ENCODE measurements around the gene SPATA6.
A peak's percentile ranks its signal among the peaks of the same experiment; 100 is the strongest.
"Not testable (repeated sequence)": the region's sequence is repeated elsewhere in the genome, so short reads cannot be mapped to it uniquely, and the experiment has no call there.

Gene SPATA6

DNA sequence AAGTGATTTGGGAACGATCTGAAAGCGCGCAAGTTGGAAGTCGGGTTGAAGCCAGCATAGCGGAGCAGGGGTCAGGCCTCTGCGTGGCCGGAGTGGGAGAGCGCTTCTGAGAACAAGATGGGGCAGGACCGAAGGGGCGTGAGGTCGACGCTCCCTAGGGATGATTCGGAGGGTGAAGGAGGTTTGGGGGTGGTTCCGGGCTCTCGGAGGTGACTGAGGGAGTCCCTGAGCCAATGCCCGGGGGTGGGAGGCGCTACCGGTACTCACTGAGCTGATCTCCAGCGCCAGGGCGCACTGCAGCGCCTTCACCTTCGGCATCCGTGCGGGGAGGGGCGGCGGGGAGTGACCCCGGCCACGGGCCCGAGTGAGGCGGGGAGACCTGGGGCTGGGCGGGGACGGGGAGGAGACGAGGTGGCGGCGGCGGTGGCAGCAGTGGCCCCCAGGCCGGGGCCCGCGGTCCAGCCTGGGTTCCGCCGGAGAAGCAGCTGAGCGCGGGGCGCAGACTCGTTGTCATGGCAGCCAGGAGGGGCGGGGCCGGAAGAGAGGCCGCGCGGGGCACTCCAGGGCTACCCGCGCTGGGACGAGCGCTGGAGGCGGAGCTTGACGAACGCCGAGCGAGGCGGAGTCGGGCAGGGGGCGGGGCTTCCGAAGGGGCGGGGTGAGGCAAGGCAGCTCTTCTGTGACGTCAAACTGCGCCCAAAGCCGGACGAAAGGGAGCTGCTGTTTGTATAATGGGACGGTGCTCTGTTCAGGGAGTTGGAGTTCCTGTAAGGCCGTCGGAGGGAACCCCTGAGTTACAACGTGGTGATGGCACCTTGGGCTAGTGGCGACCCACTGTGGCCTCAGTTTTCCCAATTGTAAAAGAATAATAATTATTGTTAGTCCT lies at the start of gene SPATA6:
SPATA6 (minus strand) TSS at position 514 of the 886 bp plus-strand sequence; CDS start at position 318, 196 bp downstream.
- ATAC-seq (ENCODE audit: low read depth) (peak; percentile 91), DNase-seq (ENCODE audit: low spot score) (peak; percentile 93)
- TF ChIP-seq, protein P1, sequence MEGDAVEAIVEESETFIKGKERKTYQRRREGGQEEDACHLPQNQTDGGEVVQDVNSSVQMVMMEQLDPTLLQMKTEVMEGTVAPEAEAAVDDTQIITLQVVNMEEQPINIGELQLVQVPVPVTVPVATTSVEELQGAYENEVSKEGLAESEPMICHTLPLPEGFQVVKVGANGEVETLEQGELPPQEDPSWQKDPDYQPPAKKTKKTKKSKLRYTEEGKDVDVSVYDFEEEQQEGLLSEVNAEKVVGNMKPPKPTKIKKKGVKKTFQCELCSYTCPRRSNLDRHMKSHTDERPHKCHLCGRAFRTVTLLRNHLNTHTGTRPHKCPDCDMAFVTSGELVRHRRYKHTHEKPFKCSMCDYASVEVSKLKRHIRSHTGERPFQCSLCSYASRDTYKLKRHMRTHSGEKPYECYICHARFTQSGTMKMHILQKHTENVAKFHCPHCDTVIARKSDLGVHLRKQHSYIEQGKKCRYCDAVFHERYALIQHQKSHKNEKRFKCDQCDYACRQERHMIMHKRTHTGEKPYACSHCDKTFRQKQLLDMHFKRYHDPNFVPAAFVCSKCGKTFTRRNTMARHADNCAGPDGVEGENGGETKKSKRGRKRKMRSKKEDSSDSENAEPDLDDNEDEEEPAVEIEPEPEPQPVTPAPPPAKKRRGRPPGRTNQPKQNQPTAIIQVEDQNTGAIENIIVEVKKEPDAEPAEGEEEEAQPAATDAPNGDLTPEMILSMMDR (IDR thresholded peaks at IDR 0.05; ENCODE audit: poor library complexity, severe bottlenecking), result no peak
- H3K4me1 ChIP-seq (ENCODE audit: insufficient read depth, poor library complexity, severe bottlenecking), result no peaks in the 10 kb centered on the region
- no peaks in the 10 kb centered on the region for H3K9me3 ChIP-seq (ENCODE audit: severe bottlenecking)
- no peaks in the 10 kb centered on the region for H3K36me3 ChIP-seq (ENCODE audit: low read depth)
- no peak within 1 kb of the TSS for H3K27ac ChIP-seq (ENCODE audit: poor library complexity, severe bottlenecking)
- H3K4me3 ChIP-seq (ENCODE audit: severe bottlenecking), result peak within 1 kb of the TSS; percentile 49
- no peaks in the 10 kb centered on the region for H3K27me3 ChIP-seq (ENCODE audit: insufficient read depth, poor library complexity, severe bottlenecking)

DNA sequence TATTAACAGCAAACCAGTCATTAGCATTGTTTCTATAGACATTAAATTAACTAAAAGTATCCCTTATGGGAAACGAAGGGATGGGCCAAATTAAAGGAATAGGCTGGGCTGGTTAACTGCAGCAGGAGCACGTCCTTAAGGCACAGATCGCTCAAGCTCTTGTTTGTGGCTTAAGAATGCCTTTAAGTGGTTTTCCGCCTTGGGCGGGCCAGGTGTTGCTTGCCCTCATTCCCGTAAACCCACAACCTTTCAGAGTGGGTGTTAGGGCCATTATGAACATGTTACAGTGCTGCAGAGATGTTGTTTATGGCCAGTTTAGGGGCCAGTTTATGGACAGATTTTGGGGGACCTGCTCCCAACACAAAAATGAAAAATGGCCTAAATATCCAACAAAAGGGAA lies 47.9 kb upstream of the SPATA6 start:
- H3K9me3 ChIP-seq (ENCODE audit: severe bottlenecking); H3K4me3 ChIP-seq (ENCODE audit: severe bottlenecking); ATAC-seq (ENCODE audit: low read depth); H3K27ac ChIP-seq (ENCODE audit: poor library complexity, severe bottlenecking); H3K4me1 ChIP-seq (ENCODE audit: insufficient read depth, poor library complexity, severe bottlenecking); H3K36me3 ChIP-seq (ENCODE audit: low read depth); H3K27me3 ChIP-seq (ENCODE audit: insufficient read depth, poor library complexity, severe bottlenecking); DNase-seq (ENCODE audit: low spot score): not testable (repeated sequence)

DNA sequence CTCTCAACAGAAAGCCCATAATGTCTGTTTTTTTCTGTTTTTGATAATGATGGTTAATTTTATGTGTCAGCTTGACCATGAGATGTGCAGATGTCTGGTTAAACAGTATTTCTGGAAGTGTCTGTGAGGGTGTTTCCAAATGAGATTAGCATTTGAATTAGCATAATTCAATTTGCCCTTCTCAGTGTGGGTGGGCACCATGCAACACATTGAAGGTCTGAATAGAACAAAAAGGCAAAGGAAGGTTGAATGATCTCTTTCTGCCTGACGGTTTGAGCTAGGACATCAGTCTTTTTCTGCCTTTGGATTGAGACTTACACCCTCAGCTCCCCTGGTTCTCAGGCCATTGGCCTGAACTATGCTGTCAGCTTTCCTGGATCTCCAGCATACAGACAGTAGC lies 34.9 kb upstream of the SPATA6 start:
- H3K27ac ChIP-seq (ENCODE audit: poor library complexity, severe bottlenecking), result no peak overlapping the region
- H3K9me3 ChIP-seq (ENCODE audit: severe bottlenecking), result no peaks in the 10 kb centered on the region
- no peak for DNase-seq (ENCODE audit: low spot score)
- H3K27me3 ChIP-seq (ENCODE audit: insufficient read depth, poor library complexity, severe bottlenecking), result peaks cover 2% of the 10 kb centered on the region
- no peaks in the 10 kb centered on the region for H3K36me3 ChIP-seq (ENCODE audit: low read depth)
- TF ChIP-seq, protein P1 (IDR thresholded peaks at IDR 0.05; ENCODE audit: poor library complexity, severe bottlenecking), result no peak
- H3K4me3 ChIP-seq (ENCODE audit: severe bottlenecking), result no peak overlapping the region
- ATAC-seq (ENCODE audit: low read depth), result no peak
- no peaks in the 10 kb centered on the region for H3K4me1 ChIP-seq (ENCODE audit: insufficient read depth, poor library complexity, severe bottlenecking)

DNA sequence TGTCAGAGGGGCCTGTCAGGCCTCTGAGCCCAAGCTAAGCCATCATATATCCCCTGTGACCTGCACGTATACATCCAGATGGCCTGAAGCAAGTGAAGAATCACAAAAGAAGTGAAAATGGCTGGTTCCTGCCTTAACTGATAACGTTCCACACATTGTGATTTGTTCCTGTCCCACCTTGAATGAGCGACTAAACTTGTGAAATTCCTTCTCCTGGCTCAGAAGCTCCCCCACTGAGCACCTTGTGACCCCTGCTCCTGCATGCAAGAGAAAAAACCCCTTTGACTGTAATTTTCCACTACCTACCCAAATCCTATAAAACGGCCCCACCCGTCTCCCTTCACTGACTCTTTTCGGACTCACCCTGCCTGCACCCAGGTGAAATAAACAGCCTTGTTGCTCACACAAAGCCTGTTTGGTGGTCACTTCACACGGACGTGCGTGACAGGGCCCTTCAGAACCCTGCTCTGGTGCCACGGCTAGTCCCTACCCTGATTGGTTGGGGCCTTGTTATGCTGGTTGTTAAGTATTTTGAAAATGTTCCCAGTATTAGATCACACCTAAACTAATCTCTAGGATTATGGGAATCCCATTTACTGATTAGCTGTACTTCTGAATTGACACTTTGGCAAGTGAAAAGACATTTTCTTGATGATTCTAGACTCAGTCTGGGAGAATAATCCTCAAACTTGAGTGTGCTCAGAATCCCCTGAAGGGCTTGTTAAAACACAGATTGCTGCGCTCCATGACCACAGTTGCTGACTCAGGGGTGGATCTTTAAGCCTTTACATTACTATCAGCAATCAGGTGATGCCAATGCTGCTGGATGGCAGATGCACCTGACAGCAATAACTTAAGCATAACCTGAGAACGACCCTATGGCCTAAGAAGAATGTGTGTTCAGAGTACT lies 28.8 kb upstream of the SPATA6 start:
- Histone ChIP-seq H3K4me1 (ENCODE audit: insufficient read depth, poor library complexity, severe bottlenecking) (no peaks in the 10 kb centered on the region), H3K27ac (ENCODE audit: poor library complexity, severe bottlenecking) (no peak overlapping the region), H3K9me3 (ENCODE audit: severe bottlenecking) (no peaks in the 10 kb centered on the region), H3K27me3 (ENCODE audit: insufficient read depth, poor library complexity, severe bottlenecking) (no peaks in the 10 kb centered on the region), H3K4me3 (ENCODE audit: severe bottlenecking) (no peak overlapping the region), H3K36me3 (ENCODE audit: low read depth) (no peaks in the 10 kb centered on the region)
- no peak for ATAC-seq (ENCODE audit: low read depth)
- TF ChIP-seq, protein P1 (IDR thresholded peaks at IDR 0.05; ENCODE audit: poor library complexity, severe bottlenecking), result no peak
- DNase-seq (ENCODE audit: low spot score), result no peak

DNA sequence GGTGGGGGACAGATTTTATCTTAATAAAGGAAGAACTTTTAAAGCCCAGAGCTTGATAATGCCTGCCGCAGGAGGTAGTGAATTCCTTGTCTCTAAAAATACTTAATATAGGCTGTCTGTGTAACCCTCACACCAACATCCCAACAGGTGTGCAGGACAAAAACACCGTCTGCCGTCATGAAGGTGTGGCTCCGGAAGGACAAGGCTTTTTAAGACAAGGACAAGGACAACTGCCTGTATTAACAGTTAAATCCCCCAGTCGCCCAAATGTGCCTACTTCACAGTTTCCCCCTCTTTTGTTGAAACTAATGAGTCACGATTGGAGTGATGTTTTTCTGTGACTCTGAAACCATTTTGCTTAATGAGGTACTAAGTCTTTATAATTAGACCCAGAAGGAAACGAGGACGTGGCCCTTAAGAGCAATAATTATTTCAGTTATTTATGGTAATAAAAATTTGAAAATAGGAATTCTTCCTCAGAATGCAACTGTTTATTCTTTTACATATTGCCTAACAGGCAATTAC lies 27.3 kb upstream of the SPATA6 start:
- Histone ChIP-seq H3K4me1 (ENCODE audit: insufficient read depth, poor library complexity, severe bottlenecking) (no peaks in the 10 kb centered on the region), H3K36me3 (ENCODE audit: low read depth) (no peaks in the 10 kb centered on the region), H3K27ac (ENCODE audit: poor library complexity, severe bottlenecking) (no peak overlapping the region), H3K27me3 (ENCODE audit: insufficient read depth, poor library complexity, severe bottlenecking) (no peaks in the 10 kb centered on the region), H3K4me3 (ENCODE audit: severe bottlenecking) (no peak overlapping the region), H3K9me3 (ENCODE audit: severe bottlenecking) (no peaks in the 10 kb centered on the region)
- DNase-seq (ENCODE audit: low spot score) (no peak), ATAC-seq (ENCODE audit: low read depth) (no peak)
- TF ChIP-seq, protein P1 (IDR thresholded peaks at IDR 0.05; ENCODE audit: poor library complexity, severe bottlenecking), result no peak

Data from RWPE2 (cell line).